Measurements from ENCODE around the gene CST7. TPM values are rescaled to one million over a fixed set of nuclear protein-coding genes. Genes with fewer than 3 reads are reported as not detected.
"Not testable (repeated sequence)": the region's sequence is repeated elsewhere in the genome, so short reads cannot be mapped to it uniquely, and the experiment has no call there.

The CST7 gene
- total RNA-seq, 2 donors from 2014 or later: 1.7 to 2.7 TPM

DNA sequence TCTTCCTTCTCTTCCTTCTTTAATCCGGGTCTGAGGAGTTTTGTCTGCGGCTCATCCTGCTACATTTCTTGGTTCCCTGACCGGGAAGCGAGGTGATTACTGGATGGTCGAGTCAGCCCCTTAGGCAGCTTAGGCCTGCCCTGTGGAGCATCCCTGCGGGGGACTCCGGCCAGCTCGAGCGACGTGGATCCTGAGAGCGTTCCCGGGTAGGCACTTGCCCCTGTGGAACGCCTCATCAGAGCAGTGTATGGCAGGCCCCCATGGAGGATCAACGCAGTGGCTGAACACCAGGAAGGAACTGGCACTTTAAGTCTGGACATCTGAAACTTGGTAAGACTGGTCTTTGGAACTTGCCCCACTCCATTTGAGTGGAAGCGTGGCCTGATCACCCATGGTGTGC, 29.4 kb upstream of the CST7 start:
- ATAC-seq, DNase-seq: not testable (repeated sequence)
- intact Hi-C loops (cut with DNase I): loop anchor here in 1 of 2 donors (5.0 to 10.0 kb wide), 4 partner anchors 115 to 982 kb away; no protein-coding TSS in a partner anchor

DNA sequence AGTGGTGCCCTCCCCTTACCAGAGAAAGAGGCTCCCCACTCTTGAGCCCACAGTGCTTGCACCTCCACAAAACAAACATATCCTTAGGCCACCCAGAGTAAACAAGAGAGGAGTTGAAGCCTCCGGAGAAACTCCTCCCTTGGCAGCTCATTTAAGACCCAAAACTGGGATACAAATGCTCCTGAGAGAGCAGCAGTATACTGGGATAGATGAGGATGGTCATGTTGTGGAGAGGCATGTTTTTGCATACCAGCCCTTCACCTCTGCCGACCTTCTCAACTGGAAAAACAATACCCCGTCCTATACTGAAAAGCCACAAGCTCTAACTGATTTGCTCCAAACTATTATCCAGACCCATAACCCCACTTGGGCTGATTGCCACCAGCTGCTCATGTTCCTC, 28.4 kb upstream of the CST7 start:
- intact Hi-C loops (cut with DNase I); ATAC-seq; DNase-seq: not testable (repeated sequence)

DNA sequence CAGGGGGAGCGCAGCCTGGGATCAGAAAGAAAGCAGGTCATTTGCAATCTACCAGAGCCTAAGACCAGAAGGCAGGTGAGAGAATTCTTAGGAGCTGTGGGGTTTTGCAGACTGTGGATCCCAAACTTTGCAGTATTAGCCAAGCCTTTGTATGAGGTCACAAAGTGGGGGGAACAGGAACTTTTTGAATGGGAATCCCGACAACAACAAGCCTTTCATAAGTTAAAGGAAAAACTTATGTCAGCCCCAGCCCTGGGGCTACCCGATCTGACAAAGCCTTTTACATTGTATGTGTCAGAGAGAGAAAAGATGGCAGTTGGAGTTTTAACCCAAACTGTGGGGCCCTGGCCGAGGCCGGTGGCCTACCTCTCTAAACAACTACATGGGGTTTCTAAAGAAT, 19.8 kb upstream of the CST7 start:
- DNase-seq; ATAC-seq; intact Hi-C loops (cut with DNase I): not testable (repeated sequence)

GRCh38 chr20:24929867-24930723, 19.0 kb upstream of the CST7 start:
- intact Hi-C loops (cut with DNase I); ATAC-seq; DNase-seq: not testable (repeated sequence)

- ATAC-seq; DNase-seq; intact Hi-C loops (cut with DNase I): not testable (repeated sequence)
Measured at GRCh38 chr20:24930724-24931688, 18.1 kb upstream of the CST7 start.

GRCh38 chr20:24931893-24932292, 17.2 kb upstream of the CST7 start:
- intact Hi-C loops (cut with DNase I); DNase-seq; ATAC-seq: not testable (repeated sequence)

DNA sequence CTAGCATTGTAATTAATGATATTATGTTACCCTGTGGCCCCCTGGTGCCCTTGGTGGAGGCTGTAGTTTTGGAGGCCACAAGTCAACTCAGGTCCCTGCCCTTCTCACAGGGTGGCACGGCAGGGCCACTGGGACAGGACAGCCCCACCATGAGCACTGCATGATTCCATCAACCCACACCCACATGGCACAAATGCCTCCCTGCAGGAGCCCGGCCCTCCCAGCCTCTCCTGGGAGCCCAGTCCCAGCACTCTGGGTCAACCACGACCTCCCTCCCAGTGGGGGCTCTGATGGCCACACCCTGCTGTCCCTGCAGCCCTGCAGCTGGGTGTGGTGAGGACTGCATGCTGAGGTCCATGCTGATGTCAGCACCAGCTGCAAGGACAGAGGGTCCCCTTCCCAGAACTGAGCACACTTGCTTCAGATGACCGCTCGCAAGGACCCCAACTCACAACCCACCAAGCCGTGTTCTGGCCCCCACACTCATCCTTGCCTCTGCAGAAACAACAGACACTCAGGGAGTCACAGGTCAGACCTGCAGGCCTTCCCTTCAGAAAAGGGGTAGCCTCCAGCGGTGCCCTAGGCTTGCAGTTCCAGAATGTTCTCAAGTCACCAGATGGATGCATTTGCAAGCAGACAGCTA, 15.7 kb upstream of the CST7 start:
- no peak for DNase-seq
- intact Hi-C loops (cut with DNase I): no loop called here
- ATAC-seq: no peak

DNA sequence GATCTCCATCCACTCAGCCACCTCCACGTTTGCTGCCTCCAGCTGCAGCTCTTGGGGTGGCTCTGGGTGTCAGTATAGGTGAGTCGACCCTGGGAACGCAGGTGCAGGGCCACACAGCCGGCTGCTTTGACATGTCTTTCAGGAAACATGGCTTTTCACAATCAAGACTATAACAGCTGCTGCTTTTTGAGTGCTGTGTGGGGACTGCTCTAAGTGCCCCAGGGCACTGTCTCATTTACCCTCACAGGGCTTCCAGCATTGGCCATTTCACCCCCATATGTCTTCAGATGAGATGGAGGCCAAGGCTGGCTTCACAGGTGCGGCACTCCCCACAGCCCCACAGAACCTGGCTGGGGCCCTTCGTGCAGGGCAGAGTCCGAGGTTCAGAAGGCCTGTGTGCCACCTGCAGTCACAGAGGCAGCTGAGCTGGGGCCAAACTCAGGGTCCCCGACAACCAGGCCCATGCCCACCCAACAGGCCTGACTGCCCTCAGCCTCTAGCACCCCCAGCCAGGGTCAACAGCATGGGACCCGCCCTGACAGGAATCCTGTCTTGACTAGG, 14.9 kb upstream of the CST7 start:
- ATAC-seq (no peak), DNase-seq (no peak)
- intact Hi-C loops (cut with DNase I): no loop called here

DNA sequence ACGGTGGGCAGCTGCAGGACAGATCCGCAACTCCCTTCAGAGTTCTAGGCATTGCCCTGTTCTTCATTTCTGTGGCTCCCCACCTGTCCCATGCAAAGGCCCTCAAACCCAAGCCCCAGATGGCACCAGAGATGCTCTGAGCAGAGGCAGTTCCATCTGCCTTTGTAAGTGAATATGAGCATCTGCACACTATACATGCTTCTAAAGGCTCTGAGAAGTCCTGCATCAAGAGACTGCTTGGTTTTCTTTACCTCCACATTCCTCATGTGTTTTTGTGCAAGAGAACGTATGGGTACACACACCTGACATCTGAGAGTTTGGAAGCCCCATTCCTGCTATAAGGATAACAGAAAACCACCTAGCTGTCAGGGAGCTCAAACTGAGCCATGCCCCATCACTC, 14.4 kb upstream of the CST7 start:
- ATAC-seq: no peak
- DNase-seq: no peak
- intact Hi-C loops (cut with DNase I): no loop called here

DNA sequence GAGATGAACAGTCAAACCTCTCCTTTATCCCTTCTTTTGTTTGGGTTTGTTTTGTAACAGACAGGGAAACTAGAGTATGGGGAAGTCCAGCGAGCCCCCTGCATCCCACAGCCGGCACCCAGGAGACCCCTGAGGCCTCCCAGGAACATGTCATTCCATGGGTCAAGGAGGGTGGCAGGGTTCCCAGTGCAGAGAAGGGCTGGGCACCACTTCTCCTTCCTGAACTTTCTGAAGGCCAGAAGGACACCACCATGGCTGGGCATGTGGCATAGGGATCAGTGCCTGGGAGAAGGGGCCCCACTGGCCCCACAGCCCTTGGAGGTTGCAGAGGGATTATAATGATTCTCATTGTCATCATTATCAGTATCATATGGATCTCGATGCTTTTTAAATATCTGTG, 13.9 kb upstream of the CST7 start:
- intact Hi-C loops (cut with DNase I): no loop called here
- no peak for ATAC-seq
- no peak for DNase-seq

DNA sequence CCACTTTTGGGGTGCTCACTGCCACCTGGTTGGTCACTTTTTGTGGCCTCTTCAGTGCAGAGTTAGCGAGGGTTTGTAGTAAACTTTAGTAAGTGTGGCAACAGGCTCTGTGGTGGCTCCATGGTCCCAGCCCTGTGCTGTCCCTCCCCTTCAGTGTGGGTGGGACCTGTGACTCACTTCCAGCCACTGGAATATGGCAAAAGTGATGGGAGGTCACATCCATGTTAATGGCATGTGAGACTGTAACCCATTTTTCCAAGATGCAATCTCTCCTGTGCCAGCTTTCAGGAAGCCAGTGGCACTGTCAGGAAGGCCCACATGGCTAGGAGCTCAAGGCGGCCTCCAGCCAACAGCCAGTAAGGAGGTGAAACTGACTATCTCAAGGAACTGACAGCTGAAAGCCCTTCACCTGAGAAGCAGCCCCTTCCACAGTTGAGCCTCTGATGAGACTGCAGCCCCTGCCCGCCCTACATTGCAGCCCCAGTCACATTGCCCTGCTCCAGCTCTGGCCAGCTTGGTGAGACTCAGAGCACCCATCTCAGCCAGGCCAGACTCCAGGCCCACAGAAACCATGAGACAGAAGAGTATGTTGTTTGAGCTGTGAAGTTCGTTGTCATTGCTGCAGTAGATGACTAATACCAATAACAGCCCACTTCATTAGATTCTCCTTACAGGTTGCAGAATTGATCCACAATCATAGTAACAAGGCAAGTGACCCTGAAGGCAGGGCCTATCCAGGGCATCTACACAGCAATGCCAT, 13.1 kb upstream of the CST7 start:
- intact Hi-C loops (cut with DNase I): no loop called here
- no peak for ATAC-seq
- no peak for DNase-seq

DNA sequence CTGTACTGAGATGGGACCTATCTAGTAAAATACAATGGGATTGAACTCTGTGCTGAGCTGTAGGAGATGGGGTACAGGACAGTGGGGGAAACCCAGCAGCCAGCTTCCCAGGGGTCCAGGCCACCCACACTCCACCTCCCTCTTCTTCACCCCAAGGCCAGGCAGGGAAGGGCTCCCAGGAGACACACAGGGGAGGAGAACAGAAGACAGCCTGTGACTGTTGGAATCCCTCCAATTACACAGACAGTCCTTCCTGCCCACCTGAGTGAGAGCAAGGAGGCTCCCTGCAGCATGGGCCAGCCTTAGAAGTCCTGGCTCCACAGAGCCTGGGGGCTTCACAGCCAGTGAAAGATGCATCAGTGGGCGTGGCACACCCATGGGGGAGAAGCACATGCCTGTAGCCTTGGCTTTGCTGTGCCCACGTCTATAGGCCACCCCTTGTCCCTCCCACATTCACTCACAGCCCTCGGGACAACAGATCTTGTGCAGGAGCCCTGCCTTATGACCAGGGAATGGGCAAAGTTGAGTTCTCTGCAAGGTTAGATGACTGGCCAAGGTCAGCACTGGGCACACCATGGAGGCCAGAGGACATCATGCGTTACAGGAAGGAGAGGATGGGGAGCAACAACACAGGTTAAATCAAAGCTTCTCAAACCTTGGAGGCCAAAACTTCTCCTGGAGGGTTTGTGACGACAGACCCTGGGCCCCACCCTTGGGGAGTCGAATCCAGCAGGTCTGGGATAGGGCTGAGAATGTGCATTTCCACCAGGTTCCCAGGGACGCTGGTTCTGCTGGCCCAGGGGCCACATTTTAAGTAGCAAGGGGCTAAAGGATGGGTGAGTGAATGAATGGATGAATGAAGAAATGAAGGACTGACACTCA, 12.3 kb upstream of the CST7 start:
- ATAC-seq (no peak), DNase-seq (no peak)
- intact Hi-C loops (cut with DNase I): no loop called here

GRCh38 chr20:24937579-24937978, 11.5 kb upstream of the CST7 start:
- no peak for ATAC-seq
- intact Hi-C loops (cut with DNase I): no loop called here
- DNase-seq: no peak

- no peak for DNase-seq
- intact Hi-C loops (cut with DNase I): no loop called here
- ATAC-seq: no peak
Measured at GRCh38 chr20:24938498-24938897, 10.6 kb upstream of the CST7 start.

DNA sequence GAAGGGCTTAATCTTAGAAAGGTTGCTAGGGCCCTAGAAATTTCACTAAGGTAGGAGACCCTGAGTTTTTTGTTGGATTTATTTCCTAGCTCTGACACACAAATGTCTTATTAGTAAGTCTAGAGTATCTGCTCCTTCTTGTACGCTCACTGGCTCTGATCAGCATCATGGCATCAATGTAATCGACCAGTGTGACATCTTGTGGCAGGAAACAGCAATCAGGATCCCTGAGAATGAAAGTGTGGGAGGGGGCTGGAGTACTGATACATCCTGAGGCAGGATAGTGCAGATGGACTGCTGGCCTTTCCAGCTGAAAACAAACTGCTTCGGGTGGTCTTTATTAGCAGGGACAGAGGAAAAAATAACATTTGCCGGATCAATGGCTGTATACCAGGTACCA, 10.0 kb upstream of the CST7 start:
- ATAC-seq (no peak), DNase-seq (no peak)
- intact Hi-C loops (cut with DNase I): no loop called here

DNA sequence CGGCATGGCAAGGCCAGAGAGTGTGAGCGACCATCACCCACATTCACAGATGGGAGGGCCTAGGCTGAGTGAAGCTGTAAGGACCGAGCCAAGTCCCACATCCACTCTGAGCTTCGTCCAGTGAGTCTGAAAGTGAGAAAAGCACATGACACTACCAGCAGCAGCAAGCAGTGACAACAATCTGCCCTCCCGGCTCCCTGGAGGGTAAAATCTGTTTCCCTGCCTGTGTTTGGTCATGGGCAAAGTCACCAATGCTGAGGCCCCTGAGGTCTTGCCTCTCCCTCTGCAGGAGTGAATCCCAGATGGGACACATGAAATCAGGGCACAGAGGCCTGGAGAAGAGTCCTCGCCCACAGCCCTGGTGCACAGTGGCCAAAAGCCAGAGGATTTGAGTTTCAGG, 6.4 kb upstream of the CST7 start:
- ATAC-seq (no peak), DNase-seq (no peak)
- intact Hi-C loops (cut with DNase I): no loop called here

DNA sequence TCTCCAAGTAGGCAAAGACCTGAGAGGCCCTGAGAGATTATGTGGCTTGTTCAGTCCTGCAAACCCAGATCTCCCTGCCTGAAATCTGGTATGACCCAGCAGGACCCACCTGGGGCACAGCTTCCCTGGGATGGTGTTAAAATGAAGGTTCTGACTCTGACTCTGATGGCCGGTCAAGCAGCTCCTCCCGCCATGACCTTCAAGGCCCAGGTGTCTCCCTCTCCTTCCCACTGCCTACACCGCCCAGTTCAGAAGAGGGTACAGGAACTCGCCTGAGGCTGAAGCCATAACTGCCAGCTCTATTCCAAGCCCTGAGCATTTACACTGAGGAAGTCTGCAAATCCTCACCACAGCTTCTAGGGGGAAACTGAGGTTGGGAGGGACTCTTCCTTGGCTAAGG, 5.9 kb upstream of the CST7 start:
- intact Hi-C loops (cut with DNase I): no loop called here
- ATAC-seq (no peak), DNase-seq (no peak)

- no peak for DNase-seq
- ATAC-seq: no peak
- intact Hi-C loops (cut with DNase I): no loop called here
Measured at GRCh38 chr20:24943731-24944130, 5.3 kb upstream of the CST7 start.

Data from left cardiac atrium (tissue), 4 donors.